K562 (cell line): ENCODE measurements around the gene FTH1. TPM values are rescaled to one million over a fixed set of nuclear protein-coding genes. Genes with fewer than 3 reads are reported as not detected.

Source experiments
- CHCHD3 ChIP-seq: fragments of 250-450 bp; sonication (Bioruptor Pico); IDR thresholded peaks from 2 replicates; pipeline ENCODE4 v2.1.2; 2022; ENCODE audit warnings: mild to moderate bottlenecking
- HIVEP1 ChIP-seq: fragments of 250-450 bp; sonication (Bioruptor Pico); IDR thresholded peaks from 2 replicates; pipeline ENCODE4 v1.4.0; 2020; ENCODE audit warnings: mild to moderate bottlenecking
- LCOR ChIP-seq: sonication (generic); formaldehyde crosslinking; IDR thresholded peaks from 2 replicates; pipeline ENCODE4 v1.8.0; 2022; ENCODE audit warnings: mild to moderate bottlenecking, missing genetic modification reagents
- NCOA1 ChIP-seq: fragments of 450-650 bp; IDR thresholded peaks from 2 replicates; pipeline ENCODE4 v1.6.1; 2016; ENCODE audit warnings: low read depth
- RBM22 ChIP-seq: fragments of 200-400 bp; formaldehyde crosslinking; IDR thresholded peaks from 2 replicates; pipeline ENCODE4 v1.6.1; 2018; ENCODE audit warnings: low read length, low read depth; ENCODE audit not compliant: poor library complexity, severe bottlenecking
- RERE ChIP-seq: sonication (generic); formaldehyde crosslinking; IDR thresholded peaks from 2 replicates; pipeline ENCODE4 v1.8.0; 2023; ENCODE audit warnings: missing genetic modification reagents, mild to moderate bottlenecking, borderline replicate concordance
- SIN3B ChIP-seq: fragments of 450-650 bp; IDR thresholded peaks from 2 replicates; pipeline ENCODE4 v1.6.1; 2017; ENCODE audit warnings: low read depth, mild to moderate bottlenecking, moderate library complexity
- TOE1 ChIP-seq, 2 experiments: fragments of 450-650 bp in 1 of 2; sonication (generic) in 1 of 2; formaldehyde crosslinking in 1 of 2; IDR thresholded peaks; 2 replicates each; pipeline versions ENCODE4 v1.7.1 to v1.8.0; 2016 to 2022; ENCODE audit warnings: borderline replicate concordance in 2 of 2, mild to moderate bottlenecking in 2 of 2, antibody characterized with exemption in 1 of 2, inconsistent platforms in 1 of 2, low read depth in 1 of 2, missing genetic modification reagents in 1 of 2, moderate library complexity in 1 of 2
- ZBTB9 ChIP-seq: fragments of 450-650 bp; formaldehyde crosslinking; IDR thresholded peaks from 2 replicates; pipeline ENCODE4 v1.4.0; 2020; ENCODE audit warnings: mild to moderate bottlenecking, moderate library complexity
- ZNF766 ChIP-seq: fragments of 200-800 bp; sonication (Bioruptor generic); conservative IDR thresholded peaks from 2 replicates; pipeline ENCODE4 v1.6.1; 2016; ENCODE audit warnings: missing genetic modification characterization, missing compliant biosample characterization
- polyA plus RNA-seq, 8 experiments: library from polyadenylated mRNA; depleted of rRNA in 4 of 8; stranded (reverse) in 5 of 8; unstranded in 3 of 8; fragments of >200 nt; fragmentation: Nextera tagmentation in 2 of 8; fragmentation: Illumina TruSeq in 1 of 8; extraction: Ambion mirVana in 2 of 8; extraction: Trizol in 1 of 8; gene quantifications; 2 replicates each; pipeline versions ENCODE4 v1.2.1 to v1.2.3, GENCODE V29; 2011 to 2014; ENCODE audit warnings: inconsistent platforms in 1 of 8, missing spikeins in 1 of 8
- total RNA-seq, 7 experiments: library from RNA; depleted of rRNA in 6 of 7; stranded (reverse); fragments of >200 nt in 6 of 7; fragmentation: Illumina TruSeq in 2 of 7; extraction: Trizol in 2 of 7; gene quantifications; 2 replicates each; pipeline versions ENCODE4 v1.2.1 to v1.2.3, GENCODE V29; 2011 to 2021; ENCODE audit warnings: low replicate concordance in 1 of 7
- TF ChIP-seq, protein P1 (sequence below): sonication (generic); formaldehyde crosslinking; IDR thresholded peaks from 2 replicates; pipeline ENCODE4 v1.8.0; 2022; ENCODE audit warnings: mild to moderate bottlenecking, missing genetic modification reagents

Gene FTH1
- total and polyA plus RNA-seq, 9 of the 15 experiments (the other 6 are each of a cell fraction or from before 2014, with no cell fraction given): 370 to 3,146 (median 802) TPM

GRCh38 chr11:61954106-61954850 is 13.2 kb downstream of the FTH1 start (continued):
- TF ChIP-seq RERE (CRISPR knock-in tag) (no peak), ZBTB9 (CRISPR knock-in tag) (no peak), CHCHD3 (CRISPR knock-in tag) (no peak), ZNF766 (CRISPR knock-in tag) (0 out of 2 replicates have a peak, but pooled peaks have one; percentile 37), RBM22 (no peak), SIN3B (no peak), HIVEP1 (CRISPR knock-in tag) (no peak), LCOR (CRISPR knock-in tag) (no peak), TOE1 (IDR thresholded peaks at IDR 0.05; ENCODE audit: borderline replicate concordance) (no peak), TOE1 (CRISPR knock-in tag; IDR thresholded peaks at IDR 0.05; ENCODE audit: borderline replicate concordance, low read depth) (no peak), NCOA1 (no peak; the same call in 1 of the 2 replicates)
- TF ChIP-seq, protein P1, sequence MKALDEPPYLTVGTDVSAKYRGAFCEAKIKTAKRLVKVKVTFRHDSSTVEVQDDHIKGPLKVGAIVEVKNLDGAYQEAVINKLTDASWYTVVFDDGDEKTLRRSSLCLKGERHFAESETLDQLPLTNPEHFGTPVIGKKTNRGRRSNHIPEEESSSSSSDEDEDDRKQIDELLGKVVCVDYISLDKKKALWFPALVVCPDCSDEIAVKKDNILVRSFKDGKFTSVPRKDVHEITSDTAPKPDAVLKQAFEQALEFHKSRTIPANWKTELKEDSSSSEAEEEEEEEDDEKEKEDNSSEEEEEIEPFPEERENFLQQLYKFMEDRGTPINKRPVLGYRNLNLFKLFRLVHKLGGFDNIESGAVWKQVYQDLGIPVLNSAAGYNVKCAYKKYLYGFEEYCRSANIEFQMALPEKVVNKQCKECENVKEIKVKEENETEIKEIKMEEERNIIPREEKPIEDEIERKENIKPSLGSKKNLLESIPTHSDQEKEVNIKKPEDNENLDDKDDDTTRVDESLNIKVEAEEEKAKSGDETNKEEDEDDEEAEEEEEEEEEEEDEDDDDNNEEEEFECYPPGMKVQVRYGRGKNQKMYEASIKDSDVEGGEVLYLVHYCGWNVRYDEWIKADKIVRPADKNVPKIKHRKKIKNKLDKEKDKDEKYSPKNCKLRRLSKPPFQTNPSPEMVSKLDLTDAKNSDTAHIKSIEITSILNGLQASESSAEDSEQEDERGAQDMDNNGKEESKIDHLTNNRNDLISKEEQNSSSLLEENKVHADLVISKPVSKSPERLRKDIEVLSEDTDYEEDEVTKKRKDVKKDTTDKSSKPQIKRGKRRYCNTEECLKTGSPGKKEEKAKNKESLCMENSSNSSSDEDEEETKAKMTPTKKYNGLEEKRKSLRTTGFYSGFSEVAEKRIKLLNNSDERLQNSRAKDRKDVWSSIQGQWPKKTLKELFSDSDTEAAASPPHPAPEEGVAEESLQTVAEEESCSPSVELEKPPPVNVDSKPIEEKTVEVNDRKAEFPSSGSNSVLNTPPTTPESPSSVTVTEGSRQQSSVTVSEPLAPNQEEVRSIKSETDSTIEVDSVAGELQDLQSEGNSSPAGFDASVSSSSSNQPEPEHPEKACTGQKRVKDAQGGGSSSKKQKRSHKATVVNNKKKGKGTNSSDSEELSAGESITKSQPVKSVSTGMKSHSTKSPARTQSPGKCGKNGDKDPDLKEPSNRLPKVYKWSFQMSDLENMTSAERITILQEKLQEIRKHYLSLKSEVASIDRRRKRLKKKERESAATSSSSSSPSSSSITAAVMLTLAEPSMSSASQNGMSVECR (CRISPR knock-in tag): no peak
